ENCODE measurements around the gene TMX1.

The TMX1 gene

GRCh38 chr14:51253880-51254279 is 13.8 kb downstream of the TMX1 start:
- no peak for DNase-seq (ENCODE audit: low read depth)
- no peak for TF ChIP-seq CTCF (IDR thresholded peaks at IDR 0.05; ENCODE audit: insufficient read depth, low read depth, low read length, missing control alignments)
- no peak overlapping the region for H3K4me3 ChIP-seq (ENCODE audit: low read length)

- no peak overlapping the region for H3K4me3 ChIP-seq (ENCODE audit: low read length)
- no peak for DNase-seq (ENCODE audit: low read depth)
- no peak for TF ChIP-seq CTCF (IDR thresholded peaks at IDR 0.05; ENCODE audit: insufficient read depth, low read depth, low read length, missing control alignments)
These were observed 18.2 kb downstream of the TMX1 start for GRCh38 chr14:51258280-51258679.

- TF ChIP-seq CTCF (IDR thresholded peaks at IDR 0.05; ENCODE audit: insufficient read depth, low read depth, low read length, missing control alignments) = no peak
- no peak overlapping the region for H3K4me3 ChIP-seq (ENCODE audit: low read length)
- no peak for DNase-seq (ENCODE audit: low read depth)
These were observed 18.7 kb downstream of the TMX1 start for GRCh38 chr14:51258788-51259187.

- TF ChIP-seq CTCF (IDR thresholded peaks at IDR 0.05; ENCODE audit: insufficient read depth, low read depth, low read length, missing control alignments) = no peak
- H3K4me3 ChIP-seq (ENCODE audit: low read length) = no peak overlapping the region
- no peak for DNase-seq (ENCODE audit: low read depth)
These were observed 20.2 kb downstream of the TMX1 start for GRCh38 chr14:51260225-51260624.

GRCh38 chr14:51261151-51261550 is 21.1 kb downstream of the TMX1 start:
- no peak overlapping the region for H3K4me3 ChIP-seq (ENCODE audit: low read length)
- DNase-seq (ENCODE audit: low read depth) = no peak
- no peak for TF ChIP-seq CTCF (IDR thresholded peaks at IDR 0.05; ENCODE audit: insufficient read depth, low read depth, low read length, missing control alignments)

- TF ChIP-seq CTCF (IDR thresholded peaks at IDR 0.05; ENCODE audit: insufficient read depth, low read depth, low read length, missing control alignments) = no peak
- no peak overlapping the region for H3K4me3 ChIP-seq (ENCODE audit: low read length)
- DNase-seq (ENCODE audit: low read depth) = no peak
These were observed 22.8 kb downstream of the TMX1 start for GRCh38 chr14:51262868-51263267.

GRCh38 chr14:51269634-51270033 is 29.6 kb downstream of the TMX1 start:
- DNase-seq (ENCODE audit: low read depth) = no peak
- TF ChIP-seq CTCF (IDR thresholded peaks at IDR 0.05; ENCODE audit: insufficient read depth, low read depth, low read length, missing control alignments) = no peak
- no peak overlapping the region for H3K4me3 ChIP-seq (ENCODE audit: low read length)

All from epithelial cell of esophagus (primary cell).